Stimulated activated CD4-positive, alpha-beta T cell treated with anti-CD3 and anti-CD28 coated beads, Interleukin-1b, Interleukin-23, amount 100 ng/mL, for 1 hour (primary cell): Measurements from ENCODE around the gene CRYBG1.
"Not testable (repeated sequence)": the region's sequence is repeated elsewhere in the genome, so short reads cannot be mapped to it uniquely, and the experiment has no call there.

Experiments
- DNase-seq, 2 donors: peaks; one replicate each; pipeline ENCODE4 v3.0.0-alpha.2; 2020; ENCODE audit warnings: low read depth in 2 of 2

CRYBG1 gene

DNA sequence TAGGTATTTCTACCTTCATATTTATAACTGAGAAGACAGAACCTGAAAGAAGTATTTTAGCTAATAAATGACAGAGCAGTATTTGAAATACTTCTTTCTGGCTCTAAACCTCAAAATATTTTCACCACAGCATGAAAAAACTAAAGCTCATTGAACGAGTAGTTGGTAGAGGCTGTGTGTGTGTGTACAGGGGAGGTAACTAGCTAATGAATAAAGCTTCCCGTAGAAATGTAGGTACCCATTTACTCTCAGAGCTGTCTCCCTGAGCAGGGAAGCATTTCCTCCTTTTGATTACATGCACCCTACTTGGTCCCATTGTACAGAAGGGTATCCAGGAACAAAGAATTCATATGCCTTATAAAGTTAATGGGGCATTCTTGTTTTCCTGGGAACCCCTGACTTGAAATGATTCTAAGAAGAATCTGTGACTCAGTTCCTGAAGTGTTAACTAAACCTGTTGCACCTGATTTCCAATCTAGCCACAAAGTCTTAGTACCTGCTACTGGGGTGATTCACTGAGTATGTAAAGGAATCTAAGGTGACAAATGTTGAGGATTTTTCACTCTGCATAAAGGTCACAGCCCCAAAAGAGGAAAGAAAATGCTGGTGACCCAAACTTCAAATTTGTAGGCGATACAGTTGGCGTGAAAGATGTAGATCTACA is 12.5 kb downstream of the CRYBG1 start:
- no peak for DNase-seq

DNA sequence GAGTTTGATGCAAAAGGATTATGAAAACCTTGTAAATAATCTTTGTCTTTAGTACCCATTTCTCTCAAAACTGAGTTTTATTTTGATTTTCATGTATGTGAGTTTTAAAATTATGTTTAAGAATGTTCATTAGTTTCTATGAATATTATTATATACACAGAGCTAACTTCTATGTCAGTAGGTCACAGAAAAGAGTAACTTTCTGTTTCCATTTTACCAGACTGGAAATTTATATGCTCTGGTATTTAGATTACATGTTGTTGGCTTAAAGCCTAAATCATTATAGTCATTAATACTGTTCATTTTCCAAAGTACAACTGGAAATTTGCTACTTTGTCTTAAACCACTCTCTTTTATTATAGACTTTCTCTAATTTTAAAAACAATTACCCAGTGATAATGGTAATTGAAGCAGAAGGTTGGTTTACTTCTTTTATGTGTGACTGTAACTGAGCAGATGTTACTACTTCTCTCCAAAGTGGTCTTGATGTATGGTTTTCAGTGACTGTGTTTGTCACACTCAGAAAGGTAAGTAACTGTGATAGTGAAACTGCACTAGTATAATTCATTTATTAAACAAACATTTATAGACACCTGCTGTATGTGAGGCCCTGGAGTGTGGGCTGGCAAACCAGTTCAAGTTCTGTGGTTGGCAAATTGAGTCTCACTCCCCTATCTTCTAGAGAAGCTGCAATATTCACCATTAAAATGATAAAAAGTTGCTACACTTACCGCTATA is 13.2 kb downstream of the CRYBG1 start:
- no peak for DNase-seq

DNA sequence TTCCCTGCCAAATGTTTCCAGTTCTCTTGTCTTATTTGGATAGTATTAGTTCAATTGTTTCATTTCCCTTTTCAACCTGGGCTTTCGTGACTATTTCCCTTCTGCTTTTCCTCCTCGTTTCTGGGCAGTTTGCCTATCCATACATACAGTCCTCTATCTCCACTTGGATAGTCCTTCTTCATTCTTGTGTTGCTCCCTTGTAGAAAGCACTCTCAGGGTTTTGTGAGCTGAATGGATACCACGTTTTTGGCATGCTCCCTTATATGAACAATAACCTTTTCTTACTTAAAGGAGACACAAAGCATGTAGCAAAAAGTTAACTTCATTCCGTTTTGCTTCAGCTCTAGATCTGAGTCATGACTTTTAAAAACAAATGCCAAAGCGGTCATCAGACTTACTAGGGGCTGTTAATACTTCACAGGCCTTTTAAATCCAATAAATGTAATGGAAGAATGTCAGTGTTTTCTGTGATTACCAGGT is 16.6 kb downstream of the CRYBG1 start:
- DNase-seq = no peak

DNA sequence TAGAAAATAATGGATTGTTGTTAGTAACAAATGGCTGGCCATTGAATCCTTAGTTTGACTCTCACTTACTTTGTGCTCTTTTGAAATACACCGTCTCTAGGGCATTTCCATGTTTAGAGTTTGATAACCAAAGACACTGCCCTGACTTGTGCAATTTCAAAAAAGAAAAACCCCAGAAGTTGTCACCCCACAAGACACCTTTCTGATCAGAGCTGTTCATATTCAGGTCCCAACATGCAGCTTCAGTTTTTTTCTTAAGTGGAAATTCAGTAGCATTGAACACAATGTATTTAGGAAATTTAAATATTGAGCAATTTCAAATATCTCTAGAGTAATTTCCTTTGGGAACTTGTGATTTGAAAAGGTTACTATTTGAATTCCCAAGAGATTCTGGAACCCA is 19.4 kb downstream of the CRYBG1 start:
- no peak for DNase-seq

DNA sequence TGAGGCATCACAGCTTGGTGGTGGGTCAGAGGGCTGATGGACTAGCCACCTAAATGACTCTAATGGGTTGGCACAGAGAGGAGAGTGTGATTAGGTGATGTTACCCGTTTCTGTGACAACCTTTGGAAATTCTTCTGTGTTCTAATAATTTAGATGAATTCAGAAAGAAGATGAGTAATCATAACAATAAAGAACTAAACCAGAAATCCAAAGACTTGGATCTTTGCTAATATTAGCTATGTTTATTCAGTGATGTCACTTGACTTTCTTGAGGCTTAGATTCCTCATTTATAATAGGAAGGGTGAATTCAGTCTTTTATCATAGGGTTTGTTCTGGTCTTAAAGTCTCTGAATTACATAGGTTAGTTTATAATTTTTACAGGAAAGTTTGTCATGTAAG is 19.9 kb downstream of the CRYBG1 start:
- DNase-seq = no peak

DNA sequence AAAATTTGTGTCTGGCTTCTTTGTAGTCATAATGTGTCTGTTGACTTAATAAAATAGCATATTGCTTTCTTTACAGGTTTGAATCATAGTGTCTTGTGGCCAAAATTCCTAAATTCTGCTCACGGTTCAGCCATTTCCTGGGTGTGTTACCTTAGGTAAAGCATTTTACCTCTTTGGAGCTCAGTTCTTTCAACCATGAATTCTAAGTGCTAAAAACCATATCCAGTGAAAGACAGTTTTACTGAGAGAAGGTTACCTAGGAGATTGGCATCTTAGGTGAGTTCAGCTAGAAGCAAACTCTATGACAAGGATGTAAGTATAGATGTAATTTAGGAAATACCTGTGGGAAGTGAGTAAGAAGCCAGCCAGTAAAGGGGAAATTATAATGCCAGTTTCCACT is 20.7 kb downstream of the CRYBG1 start:
- no peak for DNase-seq

DNA sequence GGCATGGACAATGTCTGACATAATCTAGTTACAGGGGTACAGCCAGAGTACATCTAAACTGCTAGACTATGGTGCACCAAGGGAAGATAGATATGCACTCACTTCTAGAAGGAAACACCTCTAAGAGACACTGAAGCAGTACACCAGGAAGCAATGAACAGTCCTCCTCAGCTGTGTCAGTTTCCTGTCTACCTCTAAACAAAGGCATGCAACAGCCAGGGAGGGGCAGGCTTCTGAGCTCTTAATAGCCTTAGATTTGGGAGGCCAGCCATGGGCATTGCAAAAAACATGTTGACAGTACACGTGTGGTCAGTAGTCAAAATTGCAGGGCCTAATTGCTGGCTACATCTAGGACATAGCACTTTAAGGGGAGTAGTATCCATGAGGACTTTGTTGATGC is 21.4 kb downstream of the CRYBG1 start:
- DNase-seq = no peak

DNA sequence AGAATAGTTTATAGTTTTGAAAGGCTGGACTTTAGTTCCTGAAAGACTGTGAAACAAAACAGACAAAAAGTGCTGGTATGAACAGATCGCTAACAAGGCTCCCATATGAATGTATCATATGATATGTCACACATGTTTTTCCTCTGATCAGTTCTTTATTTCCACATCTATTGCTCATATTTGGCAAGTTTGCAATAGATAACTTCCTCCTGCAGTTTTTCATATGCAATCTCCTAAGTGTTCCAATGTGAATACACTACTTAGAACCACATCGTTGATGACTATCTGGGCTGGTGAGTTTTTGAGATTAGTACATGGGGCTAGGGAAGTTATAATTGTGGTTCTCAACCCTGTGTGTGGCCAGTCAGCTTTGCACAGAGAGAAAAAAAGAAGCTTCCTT is 23.1 kb downstream of the CRYBG1 start:
- DNase-seq = no peak

DNA sequence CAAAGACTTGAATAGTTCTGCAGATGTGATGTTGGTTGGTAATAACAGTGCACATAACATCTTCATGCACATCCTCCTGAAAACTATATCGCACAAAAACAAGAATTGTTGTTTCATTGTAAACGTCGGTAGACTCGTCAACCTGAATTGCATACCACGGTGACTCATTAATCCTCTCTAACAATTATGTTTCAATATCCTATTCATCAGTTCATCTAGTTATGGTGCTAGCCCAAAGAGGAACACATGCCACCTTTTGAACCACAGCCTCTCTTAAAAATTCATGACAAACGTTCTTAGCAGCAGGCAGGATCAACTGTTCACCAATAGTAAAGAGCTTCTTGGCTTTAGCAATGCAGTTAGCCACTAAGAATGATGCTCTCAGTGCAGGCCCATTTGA is 25.0 kb downstream of the CRYBG1 start:
- DNase-seq = no peak

DNA sequence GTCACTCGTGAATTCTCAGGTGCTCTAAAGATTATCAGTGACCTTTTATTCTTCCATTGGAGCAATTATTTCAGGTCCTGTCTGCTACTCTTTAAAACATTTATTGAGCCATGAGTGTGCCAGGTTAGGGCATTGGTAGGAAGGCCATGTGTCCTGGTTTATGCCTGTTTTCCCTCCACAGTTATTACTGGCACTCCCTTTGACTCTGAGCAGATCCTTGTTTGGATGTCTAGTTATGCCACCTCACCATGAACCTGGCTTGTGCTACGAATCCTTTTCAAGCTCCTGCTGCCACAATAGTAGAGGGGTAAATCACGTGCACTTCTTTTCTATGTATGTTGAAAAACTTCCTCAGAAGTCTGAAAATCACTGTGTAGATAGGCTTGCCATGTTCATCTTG is 27.4 kb downstream of the CRYBG1 start:
- no peak for DNase-seq

DNA sequence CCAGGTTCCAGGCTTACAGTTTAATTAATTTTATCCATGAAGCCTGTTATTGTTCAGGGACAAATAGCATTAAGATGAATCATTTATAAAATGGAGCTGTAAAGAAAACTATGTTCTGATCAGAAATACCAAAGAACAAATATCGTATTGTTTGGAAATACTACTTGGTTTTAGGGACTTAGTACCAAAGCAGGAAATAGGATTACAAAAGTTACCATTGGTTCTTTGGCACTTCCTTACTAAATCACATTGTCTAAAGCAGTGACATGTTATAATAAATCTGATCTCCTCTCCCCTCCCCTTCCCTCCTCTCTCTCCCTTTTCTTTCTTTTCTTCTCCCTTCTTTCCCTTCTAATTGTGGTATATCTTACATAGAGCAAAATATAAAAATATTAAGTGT is 29.6 kb downstream of the CRYBG1 start:
- DNase-seq = no peak

DNA sequence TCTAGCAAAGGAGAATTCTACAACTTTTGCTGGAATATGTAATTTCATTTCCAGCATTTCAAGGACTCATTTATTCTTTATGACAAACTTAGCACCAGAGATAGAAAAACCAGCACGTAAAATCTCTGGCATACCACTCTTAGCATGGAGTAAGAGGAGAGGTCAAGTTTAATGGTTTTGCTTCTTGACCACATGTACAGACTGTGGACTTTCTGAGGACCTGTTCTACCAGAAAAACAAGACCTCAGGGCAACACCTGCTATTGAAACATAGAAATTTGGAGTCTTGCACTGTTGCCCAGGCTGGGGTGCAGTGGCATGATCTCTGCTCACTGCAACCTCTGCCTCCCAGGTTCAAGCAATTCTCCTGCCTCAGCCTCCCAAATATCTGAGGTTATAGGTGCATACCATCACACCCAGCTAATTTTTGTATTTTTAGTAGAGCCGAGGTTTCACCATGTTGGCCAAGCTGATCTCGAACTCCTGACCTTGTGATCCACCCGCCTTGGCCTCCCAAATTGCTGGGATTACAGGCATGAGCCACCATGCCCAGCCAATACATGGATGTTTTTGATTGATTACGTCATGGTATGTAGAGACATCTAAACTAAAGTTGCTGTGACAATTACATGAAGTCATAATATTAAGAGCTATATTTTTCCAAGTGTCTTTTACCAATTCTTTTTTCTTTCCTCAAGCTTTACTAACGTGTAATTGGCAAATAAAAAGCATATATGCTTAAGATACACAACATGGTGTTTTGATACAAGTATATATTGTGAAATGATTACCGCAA is 36.1 kb downstream of the CRYBG1 start:
- DNase-seq = no peak

DNA sequence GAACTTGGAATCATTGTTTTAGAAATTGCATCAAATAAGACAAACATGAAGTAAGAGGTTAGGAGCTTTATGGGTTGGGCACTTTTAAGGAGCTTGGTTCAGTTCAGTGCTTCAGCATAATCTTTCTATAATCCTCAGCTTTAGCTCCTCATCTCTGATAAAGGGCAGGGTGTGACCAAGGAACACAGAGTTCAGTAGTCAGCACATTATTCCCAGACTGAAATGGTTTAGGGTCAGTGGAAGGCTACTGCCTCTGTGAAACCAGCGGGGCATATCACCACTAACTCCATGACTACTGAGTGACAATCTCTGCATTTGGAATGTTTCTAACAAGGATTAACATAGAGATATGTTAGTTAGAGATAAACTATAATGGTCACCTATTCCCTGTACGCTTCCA is 36.9 kb downstream of the CRYBG1 start:
- no peak for DNase-seq

DNA sequence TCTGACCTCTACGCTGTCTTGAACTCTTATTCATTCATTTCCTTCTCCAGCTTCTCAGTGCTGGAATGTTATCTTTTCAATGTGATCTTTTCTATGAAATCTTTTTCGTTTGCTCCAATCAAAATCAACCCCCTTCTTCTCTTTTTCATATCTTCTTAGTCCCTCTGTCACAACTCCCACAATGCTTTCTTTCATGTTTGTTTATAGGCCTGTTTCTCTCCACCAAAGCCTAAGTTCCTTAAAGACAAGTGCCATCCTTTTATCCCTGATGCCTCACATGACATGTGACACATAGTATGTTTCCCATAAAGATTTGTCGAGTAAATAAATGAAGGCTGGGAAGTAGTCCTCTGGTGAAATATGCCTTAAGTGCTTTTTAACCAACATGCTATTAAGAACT is 38.1 kb downstream of the CRYBG1 start:
- no peak for DNase-seq

DNA sequence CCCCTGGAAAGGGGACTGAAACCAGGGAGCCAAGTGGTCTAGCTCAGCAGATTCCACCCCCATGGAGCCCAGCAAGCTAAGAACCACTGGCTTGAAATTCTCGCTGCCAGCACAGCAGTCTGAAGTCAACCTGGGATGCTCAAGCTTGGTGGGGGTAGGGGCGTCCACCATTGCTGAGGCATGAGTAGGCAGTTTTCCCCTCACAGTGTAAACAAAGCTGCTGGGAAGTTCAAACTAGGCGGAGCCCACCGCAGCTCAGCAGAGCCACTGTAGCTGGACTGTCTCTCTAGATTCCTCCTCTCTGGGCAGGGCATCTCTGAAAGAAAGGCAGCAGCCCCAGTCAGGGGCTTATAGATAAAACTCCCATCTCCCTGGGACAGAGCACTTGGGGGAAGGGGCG is 44.5 kb downstream of the CRYBG1 start:
- DNase-seq = not testable (repeated sequence)

DNA sequence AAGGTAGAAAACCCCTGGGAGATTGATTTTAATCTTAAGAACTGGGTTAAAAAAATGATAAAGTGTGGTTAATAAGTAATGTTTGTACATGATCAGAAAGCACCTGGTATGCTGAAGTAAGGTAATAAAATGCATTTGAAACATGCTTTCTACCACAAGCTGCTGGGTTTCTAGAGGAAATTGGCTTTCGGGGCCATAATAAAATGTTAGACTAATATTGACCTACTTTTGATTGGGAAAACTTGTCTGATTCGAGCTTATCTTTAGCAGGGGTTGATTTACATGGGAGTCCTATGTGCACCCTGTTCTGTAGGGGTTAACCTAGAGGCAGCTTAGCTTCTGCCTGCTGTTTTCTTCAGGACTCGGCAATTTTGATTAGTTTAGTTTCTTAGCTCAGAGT is 50.5 kb downstream of the CRYBG1 start:
- no peak for DNase-seq

DNA sequence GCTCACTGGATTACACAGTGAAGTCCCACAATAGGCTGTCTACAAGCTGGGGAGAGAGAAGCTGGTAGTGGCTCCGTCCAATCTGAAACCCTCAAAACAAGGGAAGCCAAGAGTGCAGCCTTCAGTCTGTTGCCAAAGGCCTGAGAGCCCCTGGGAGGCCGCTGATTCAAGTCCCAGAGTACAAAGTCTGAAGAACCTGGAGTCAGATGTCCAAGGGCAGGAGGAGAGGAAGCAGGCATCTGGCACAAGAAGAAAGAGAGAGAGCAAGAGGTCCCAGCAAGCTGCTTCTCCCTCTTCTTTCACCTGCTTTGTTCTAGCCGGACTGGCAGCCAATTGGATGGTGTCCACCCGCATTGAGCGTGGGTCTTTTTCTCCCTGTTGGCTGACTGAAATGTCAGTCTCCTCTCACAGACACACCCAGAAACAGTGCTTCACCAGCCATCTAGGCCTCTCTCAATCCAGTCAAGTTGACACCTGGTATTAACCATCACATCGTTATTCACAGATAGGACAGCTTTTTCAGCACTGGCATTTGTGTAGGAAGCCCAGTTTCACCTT is 51.2 kb downstream of the CRYBG1 start:
- no peak for DNase-seq

DNA sequence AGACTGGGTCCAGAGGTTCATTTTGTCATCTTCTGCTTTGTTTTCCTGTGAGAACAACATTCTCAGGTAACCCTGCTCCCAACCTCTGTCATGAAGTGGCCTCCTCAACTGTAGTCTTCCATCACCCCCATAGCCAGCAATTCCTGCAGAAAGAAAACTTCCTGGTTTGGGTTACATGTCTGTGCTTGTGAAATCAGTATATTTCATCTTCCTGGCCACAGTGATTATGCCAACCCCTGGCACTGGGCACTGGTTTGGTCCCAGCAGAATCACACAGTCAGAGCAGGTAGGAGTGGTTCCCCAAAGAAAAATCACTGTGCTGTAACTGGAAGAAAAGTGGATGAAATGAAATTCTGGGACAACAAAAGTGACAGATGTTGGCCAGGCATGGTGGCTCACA is 52.5 kb downstream of the CRYBG1 start:
- DNase-seq = no peak

DNA sequence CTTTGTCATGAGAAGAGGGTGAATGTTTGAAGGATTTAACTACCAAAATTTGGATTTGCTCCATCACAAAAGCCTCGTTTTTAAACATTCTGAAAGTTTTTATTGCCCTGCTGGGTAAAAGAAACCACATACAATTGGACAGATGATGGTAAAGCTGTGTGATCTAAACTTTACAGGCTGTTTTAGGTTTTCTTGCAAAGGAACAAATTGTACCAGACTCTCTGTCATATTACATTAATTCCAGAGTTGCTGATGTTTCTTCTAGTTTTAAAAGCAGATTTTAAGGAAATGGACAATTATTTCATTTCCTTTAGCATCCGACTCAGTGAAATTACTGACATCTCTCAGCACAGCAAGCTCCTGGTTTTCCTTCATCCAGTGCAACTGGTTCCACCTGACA is 53.2 kb downstream of the CRYBG1 start:
- DNase-seq = no peak

DNA sequence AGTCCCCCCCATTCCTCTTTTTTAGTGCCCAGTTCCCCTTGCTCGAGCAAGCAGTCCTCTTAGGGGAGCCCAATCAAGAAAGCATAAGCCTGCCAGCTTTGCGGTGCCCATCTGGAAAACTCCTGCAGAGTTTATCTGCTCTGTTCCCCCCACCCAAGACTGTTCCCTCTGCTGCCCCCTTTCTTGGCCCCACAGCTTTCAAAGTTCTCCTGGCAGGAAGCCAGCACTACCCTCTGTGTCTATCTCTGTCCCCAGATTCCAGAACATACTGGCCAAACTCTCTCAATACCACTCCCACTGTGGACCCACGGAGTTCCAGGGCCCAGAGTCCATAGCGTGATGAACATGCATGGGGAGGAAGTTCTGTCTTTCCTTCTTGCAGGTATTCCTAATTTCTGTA is 55.4 kb downstream of the CRYBG1 start:
- DNase-seq = no peak

DNA sequence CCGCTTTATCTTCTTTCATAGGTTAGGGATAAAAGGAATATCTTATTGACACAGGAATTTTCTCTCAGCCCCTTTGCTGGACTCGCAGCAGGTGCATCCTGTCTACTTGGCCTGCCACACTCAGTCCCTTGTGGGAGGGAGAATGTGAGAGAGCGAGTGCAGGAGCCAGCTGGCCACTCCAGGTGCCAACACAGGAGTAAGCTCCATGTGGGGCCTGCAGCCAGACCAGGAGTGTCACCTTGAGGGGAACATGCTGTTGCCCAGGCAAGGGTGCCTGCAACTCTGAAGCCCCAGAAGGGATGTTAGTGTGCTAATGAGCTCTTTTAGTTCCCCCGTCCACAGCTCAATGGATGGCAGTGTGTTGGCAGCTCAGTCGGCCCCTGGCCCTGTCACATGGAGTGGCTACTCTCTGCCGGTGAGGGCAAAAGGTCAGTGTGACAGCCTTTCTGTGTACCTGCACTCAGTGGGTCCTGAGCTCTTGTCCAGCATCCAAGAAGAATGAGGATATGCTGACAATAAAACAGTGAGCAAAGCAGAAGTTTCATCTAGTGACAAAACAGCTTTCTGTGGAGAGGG is 57.1 kb downstream of the CRYBG1 start:
- DNase-seq = no peak
